HuH-7.5 (cell line): Measurements from ENCODE around the gene PER2.

Experiments
- DNase-seq: peaks from one replicate; pipeline ENCODE4 v3.0.0; 2011; ENCODE audit warnings: low spot score

PER2 gene

GRCh38 chr2:238225911-238226697, 62.3 kb downstream of the PER2 start:
- no peak for DNase-seq

- DNase-seq, result no peak
These were observed 63.3 kb downstream of the PER2 start for GRCh38 chr2:238225121-238225520.

GRCh38 chr2:238224356-238225035, 63.9 kb downstream of the PER2 start:
- no peak for DNase-seq

- DNase-seq, result no peak
These were observed 67.4 kb downstream of the PER2 start for GRCh38 chr2:238220892-238221521.

- no peak for DNase-seq
These were observed 68.0 kb downstream of the PER2 start for GRCh38 chr2:238220274-238220891.

- DNase-seq, result no peak
These were observed 71.7 kb downstream of the PER2 start for GRCh38 chr2:238216651-238217184.

GRCh38 chr2:238207006-238207405, 81.4 kb downstream of the PER2 start:
- no peak for DNase-seq

- DNase-seq, result no peak
These were observed 84.3 kb downstream of the PER2 start for GRCh38 chr2:238203973-238204683.

GRCh38 chr2:238203094-238203972, 85.1 kb downstream of the PER2 start, which contains the start of gene ILKAP:
Gene ILKAP, minus strand, starts transcription at chr2:238203695. Its CDS starts 142 bp downstream, at chr2:238203553.
- DNase-seq, result peak; percentile 98

- no peak for DNase-seq
These were observed 85.9 kb downstream of the PER2 start for GRCh38 chr2:238202326-238203093.
